Uterus (tissue), 4 donors: ENCODE measurements around the gene RPUSD2. TPM values are rescaled to one million over a fixed set of nuclear protein-coding genes. Genes with fewer than 3 reads are reported as not detected.
"Not testable (repeated sequence)": the region's sequence is repeated elsewhere in the genome, so short reads cannot be mapped to it uniquely, and the experiment has no call there.

ENCODE experiments used
- DNase-seq, 2 donors: peaks; one replicate each; pipeline ENCODE4 v3.0.0-alpha.2; 2019 to 2020
- H3K27ac ChIP-seq, 2 donors: fragments of 200-600 bp; sonication (generic); 1 replicate in 1 of 2; 2 replicates in 1 of 2; pipeline ENCODE4 v1.5.1; 2016 to 2018
- H3K27me3 ChIP-seq, 2 donors: fragments of 200-600 bp; sonication (generic); one replicate each; pipeline ENCODE4 v1.5.1; 2018 to 2019; ENCODE audit warnings: control low read depth in 1 of 2
- H3K36me3 ChIP-seq, 2 donors: fragments of 200-600 bp; sonication (generic); one replicate each; pipeline ENCODE4 v1.5.1; 2019; ENCODE audit warnings: control low read depth in 1 of 2
- H3K4me1 ChIP-seq, 2 donors: fragments of 200-600 bp; sonication (generic); one replicate each; pipeline ENCODE4 v1.5.1; 2018 to 2019; ENCODE audit warnings: control low read depth in 1 of 2
- H3K4me3 ChIP-seq, 2 donors: fragments of 200-600 bp; sonication (generic); 1 replicate in 1 of 2; 2 replicates in 1 of 2; pipeline ENCODE4 v1.5.1; 2018 to 2019; ENCODE audit warnings: mild to moderate bottlenecking in 1 of 2
- H3K9me3 ChIP-seq, 2 donors: fragments of 200-600 bp; sonication (generic); one replicate each; pipeline ENCODE4 v1.5.1; 2019; ENCODE audit warnings: control low read depth in 1 of 2
- POLR2A ChIP-seq, 2 donors: fragments of 450-650 bp; IDR thresholded peaks; one replicate each; pipeline ENCODE4 v1.6.1; 2016; ENCODE audit warnings: antibody characterized with exemption in 2 of 2, mild to moderate bottlenecking in 1 of 2, moderate library complexity in 1 of 2
- intact Hi-C: fragments of 100-400 bp; cut with DNase I; formaldehyde crosslinking; loops from one replicate; pipeline ENCODE4 v1.15.1; 2023; ENCODE audit warnings: low total_unique reads
- total RNA-seq, 4 donors: library from RNA; depleted of rRNA in 3 of 4; stranded (reverse); fragments of >200 nt in 3 of 4; gene quantifications; one replicate each; pipeline versions ENCODE4 v1.1.0 to v1.2.4, GENCODE V29; 2014 to 2023
- TF ChIP-seq, protein P1 (sequence below), 4 experiments: fragments of 200-600 bp in 2 of 4; fragments of 450-650 bp in 2 of 4; sonication (generic) in 2 of 4; IDR thresholded peaks; one replicate each; pipeline ENCODE4 v1.5.1; 2016 to 2019; ENCODE audit warnings: antibody characterized with exemption in 4 of 4, mild to moderate bottlenecking in 2 of 4, moderate library complexity in 1 of 4
- donor health status: DM: yes; HTN: yes; CAD: no.

The RPUSD2 gene
- total RNA-seq, 4 donors from 2014 or later, result 0.29 to 18.6 (median 5.0) TPM

DNA sequence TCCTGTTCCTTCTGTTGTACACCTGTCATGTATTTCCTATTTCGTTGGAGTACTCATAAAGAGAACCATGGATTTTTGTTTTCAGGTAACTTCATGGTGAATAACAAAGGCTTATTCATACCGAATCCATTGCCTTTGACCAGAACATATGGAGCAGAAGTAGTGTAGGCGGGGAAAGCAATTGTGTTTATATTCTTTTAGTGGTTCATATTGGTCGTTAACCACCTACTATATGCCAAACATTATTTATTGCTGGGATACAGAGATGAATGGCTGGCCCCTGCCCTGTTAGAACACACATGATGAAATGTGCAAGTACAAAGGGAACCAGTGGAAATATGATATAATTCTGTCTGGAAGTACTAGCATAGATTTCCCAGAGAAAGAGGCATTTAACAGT lies 9.8 kb downstream of the RPUSD2 start:
- Histone ChIP-seq H3K4me1 (no peaks in the 10 kb centered on the region), H3K4me3 (no peak overlapping the region), H3K27ac (no peak overlapping the region), H3K36me3 (no peaks in the 10 kb centered on the region), H3K9me3 (no peaks in the 10 kb centered on the region), H3K27me3 (no peaks in the 10 kb centered on the region)
- intact Hi-C loops, result no loop called here
- TF ChIP-seq, protein P1, sequence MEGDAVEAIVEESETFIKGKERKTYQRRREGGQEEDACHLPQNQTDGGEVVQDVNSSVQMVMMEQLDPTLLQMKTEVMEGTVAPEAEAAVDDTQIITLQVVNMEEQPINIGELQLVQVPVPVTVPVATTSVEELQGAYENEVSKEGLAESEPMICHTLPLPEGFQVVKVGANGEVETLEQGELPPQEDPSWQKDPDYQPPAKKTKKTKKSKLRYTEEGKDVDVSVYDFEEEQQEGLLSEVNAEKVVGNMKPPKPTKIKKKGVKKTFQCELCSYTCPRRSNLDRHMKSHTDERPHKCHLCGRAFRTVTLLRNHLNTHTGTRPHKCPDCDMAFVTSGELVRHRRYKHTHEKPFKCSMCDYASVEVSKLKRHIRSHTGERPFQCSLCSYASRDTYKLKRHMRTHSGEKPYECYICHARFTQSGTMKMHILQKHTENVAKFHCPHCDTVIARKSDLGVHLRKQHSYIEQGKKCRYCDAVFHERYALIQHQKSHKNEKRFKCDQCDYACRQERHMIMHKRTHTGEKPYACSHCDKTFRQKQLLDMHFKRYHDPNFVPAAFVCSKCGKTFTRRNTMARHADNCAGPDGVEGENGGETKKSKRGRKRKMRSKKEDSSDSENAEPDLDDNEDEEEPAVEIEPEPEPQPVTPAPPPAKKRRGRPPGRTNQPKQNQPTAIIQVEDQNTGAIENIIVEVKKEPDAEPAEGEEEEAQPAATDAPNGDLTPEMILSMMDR (IDR thresholded peaks at IDR 0.05), result no peak
- no peak for TF ChIP-seq POLR2A (IDR thresholded peaks at IDR 0.05)
- no peak for DNase-seq

- H3K4me1 ChIP-seq, H3K27ac ChIP-seq, H3K36me3 ChIP-seq, DNase-seq, intact Hi-C loops, H3K4me3 ChIP-seq, H3K9me3 ChIP-seq, H3K27me3 ChIP-seq: not testable (repeated sequence)
Measured at GRCh38 chr15:40581796-40582195, 12.7 kb downstream of the RPUSD2 start.

DNA sequence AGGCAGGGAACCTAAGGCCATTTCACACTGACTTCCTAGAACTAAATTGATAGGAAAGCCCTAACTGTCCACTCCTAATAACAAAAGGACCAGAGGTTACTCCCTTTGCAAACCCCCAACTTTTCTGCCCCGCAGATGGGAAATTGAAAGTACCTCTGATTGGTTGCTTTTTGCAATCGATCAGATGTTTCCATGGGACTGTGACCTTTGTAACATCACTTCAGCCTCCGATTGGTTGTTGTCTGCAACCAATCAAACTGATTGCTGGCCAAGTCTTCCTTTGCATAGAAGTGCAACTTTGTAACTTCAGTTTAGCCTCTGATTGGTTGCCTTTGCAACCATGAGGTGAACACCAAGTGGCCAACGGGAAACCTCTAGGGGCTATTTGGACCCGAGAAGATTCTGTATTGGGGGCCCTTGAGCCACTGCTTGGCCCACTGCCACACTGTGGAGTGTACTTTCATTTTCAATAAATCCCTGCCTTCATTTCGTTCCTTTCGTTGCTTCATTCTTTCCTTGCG lies 13.7 kb downstream of the RPUSD2 start:
- H3K27ac ChIP-seq, result no peak overlapping the region
- no peaks in the 10 kb centered on the region for H3K27me3 ChIP-seq
- no peaks in the 10 kb centered on the region for H3K36me3 ChIP-seq
- H3K4me3 ChIP-seq, result peak overlapping the region in 1 of 2 donors; percentile 24
- no peak for DNase-seq
- intact Hi-C loops, result no loop called here
- no peak for TF ChIP-seq POLR2A (IDR thresholded peaks at IDR 0.05)
- TF ChIP-seq, protein P1 (IDR thresholded peaks at IDR 0.05), result no peak
- no peaks in the 10 kb centered on the region for H3K4me1 ChIP-seq
- no peaks in the 10 kb centered on the region for H3K9me3 ChIP-seq

DNA sequence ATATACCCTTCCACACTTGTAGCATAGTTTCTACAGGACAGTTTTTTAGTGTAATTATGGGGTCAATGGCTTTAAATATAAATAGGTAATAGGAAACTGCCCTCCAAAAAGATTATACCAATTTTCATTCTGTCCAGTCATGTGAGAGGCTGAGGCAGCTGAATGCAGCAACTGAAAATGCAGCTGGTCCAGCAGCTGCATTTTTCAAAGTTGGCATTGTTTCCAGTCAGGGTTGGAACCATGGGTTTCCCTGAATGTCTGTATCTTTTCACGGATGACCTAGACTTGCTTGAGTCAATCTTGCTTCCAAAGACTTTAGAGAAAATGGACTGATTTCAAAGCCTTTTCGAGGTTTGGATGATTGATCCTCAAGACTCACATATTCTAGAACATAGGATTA lies 15.1 kb downstream of the RPUSD2 start:
- no peak for DNase-seq
- Histone ChIP-seq H3K27me3 (no peaks in the 10 kb centered on the region), H3K36me3 (no peaks in the 10 kb centered on the region), H3K27ac (no peak overlapping the region), H3K4me1 (no peaks in the 10 kb centered on the region), H3K9me3 (no peaks in the 10 kb centered on the region), H3K4me3 (no peak overlapping the region)
- intact Hi-C loops, result no loop called here
- TF ChIP-seq, protein P1 (IDR thresholded peaks at IDR 0.05), result no peak
- no peak for TF ChIP-seq POLR2A (IDR thresholded peaks at IDR 0.05)

GRCh38 chr15:40590667-40591050 lies 21.6 kb downstream of the RPUSD2 start:
- TF ChIP-seq POLR2A (IDR thresholded peaks at IDR 0.05), result no peak
- TF ChIP-seq, protein P1 (IDR thresholded peaks at IDR 0.05), result no peak
- no peak overlapping the region for H3K4me3 ChIP-seq

GRCh38 chr15:40591389-40591788 lies 22.3 kb downstream of the RPUSD2 start:
- Histone ChIP-seq H3K9me3 (no peaks in the 10 kb centered on the region), H3K27me3 (peaks cover 0 to 7% of the 10 kb centered on the region in 2 donors)
- intact Hi-C loops, result no loop called here

More at GRCh38 chr15:40590667-40591050, 21.6 kb downstream of the RPUSD2 start:
- no peak for DNase-seq
- H3K9me3 ChIP-seq, result no peaks in the 10 kb centered on the region
- no peaks in the 10 kb centered on the region for H3K36me3 ChIP-seq
- intact Hi-C loops, result no loop called here
- H3K4me1 ChIP-seq, result peaks cover 0 to 5% of the 10 kb centered on the region in 2 donors
- H3K27me3 ChIP-seq, result peaks cover 0 to 3% of the 10 kb centered on the region in 2 donors
- no peak overlapping the region for H3K27ac ChIP-seq

More at GRCh38 chr15:40591389-40591788, 22.3 kb downstream of the RPUSD2 start:
- TF ChIP-seq, protein P1 (IDR thresholded peaks at IDR 0.05), result no peak
- TF ChIP-seq POLR2A (IDR thresholded peaks at IDR 0.05), result no peak
- no peaks in the 10 kb centered on the region for H3K36me3 ChIP-seq
- H3K27ac ChIP-seq, result no peak overlapping the region
- no peak for DNase-seq
- H3K4me1 ChIP-seq, result peaks cover 0 to 5% of the 10 kb centered on the region in 2 donors
- H3K4me3 ChIP-seq, result no peak overlapping the region
